GM18499 (cell line): Measurements from ENCODE around the gene GLIS1.
"Not testable (repeated sequence)": the region's sequence is repeated elsewhere in the genome, so short reads cannot be mapped to it uniquely, and the experiment has no call there.

ENCODE experiments used
- ATAC-seq: cut with Tn5 transposase; IDR thresholded peaks from one replicate; pipeline ENCODE4 v1.9.1; 2021; ENCODE audit warnings: moderate number of reproducible peaks; ENCODE audit not compliant: insufficient read depth, unreplicated experiment

Gene GLIS1

GRCh38 chr1:53657891-53658396 is 81.0 kb downstream of the GLIS1 start:
- ATAC-seq, result no peak

- no peak for ATAC-seq
Measured at GRCh38 chr1:53657531-53657805, 81.5 kb downstream of the GLIS1 start.

- no peak for ATAC-seq
Measured at GRCh38 chr1:53656747-53657530, 82.0 kb downstream of the GLIS1 start.

- no peak for ATAC-seq
Measured at GRCh38 chr1:53655931-53656746, 82.8 kb downstream of the GLIS1 start.

- no peak for ATAC-seq
Measured at GRCh38 chr1:53654216-53655210, 84.5 kb downstream of the GLIS1 start.

GRCh38 chr1:53653631-53654030 is 85.3 kb downstream of the GLIS1 start:
- no peak for ATAC-seq

GRCh38 chr1:53653200-53653575 is 85.8 kb downstream of the GLIS1 start:
- ATAC-seq, result no peak

GRCh38 chr1:53652441-53653199 is 86.3 kb downstream of the GLIS1 start:
- no peak for ATAC-seq

GRCh38 chr1:53651356-53651755 is 87.6 kb downstream of the GLIS1 start:
- ATAC-seq, result no peak

- ATAC-seq, result no peak
Measured at GRCh38 chr1:53648516-53648915, 90.4 kb downstream of the GLIS1 start.

- ATAC-seq, result not testable (repeated sequence)
Measured at GRCh38 chr1:53647915-53648314, 91.0 kb downstream of the GLIS1 start.

- no peak for ATAC-seq
Measured at GRCh38 chr1:53646732-53647131, 92.2 kb downstream of the GLIS1 start.

- no peak for ATAC-seq
Measured at GRCh38 chr1:53645690-53646078, 93.3 kb downstream of the GLIS1 start.

- ATAC-seq, result no peak
Measured at GRCh38 chr1:53644909-53645689, 93.9 kb downstream of the GLIS1 start.

- no peak for ATAC-seq
Measured at GRCh38 chr1:53644496-53644895, 94.5 kb downstream of the GLIS1 start.

GRCh38 chr1:53643881-53644390 is 95.0 kb downstream of the GLIS1 start:
- ATAC-seq, result no peak

GRCh38 chr1:53643041-53643880 is 95.7 kb downstream of the GLIS1 start:
- ATAC-seq, result no peak

GRCh38 chr1:53642607-53643006 is 96.4 kb downstream of the GLIS1 start:
- no peak for ATAC-seq
